ENCODE measurements around the gene CENPI. TPM values are rescaled to one million over a fixed set of nuclear protein-coding genes. Genes with fewer than 3 reads are reported as not detected.

CENPI gene
- polyA plus RNA-seq, 1 donor (not counting 4 experiments of a cell fraction or from before 2014, with no cell fraction given): 10.5 TPM

- FAIRE-seq (no peak), DNase-seq (ENCODE audit: low read depth, low spot score) (no peak)
- H3K79me2 ChIP-seq (ENCODE audit: control insufficient read depth, insufficient read depth, low read length): no peaks in the 10 kb centered on the region
- no peak overlapping the region for H3K4me2 ChIP-seq (ENCODE audit: control insufficient read depth, extremely low read depth, insufficient read depth, low read depth, low read length)
- TF ChIP-seq CTCF (optimal IDR thresholded peaks at IDR 0.05 in 1 of 3, IDR thresholded peaks at IDR 0.05 in 1 of 3, conservative IDR thresholded peaks at IDR 0.05 in 1 of 3; ENCODE audit: extremely low read depth in 1 of 3, insufficient read depth in 2 of 3, low read length in 3 of 3) (no peak), EZH2 (IDR thresholded peaks at IDR 0.05; ENCODE audit: low read length) (no peak)
- no peaks in the 10 kb centered on the region for H3K9me1 ChIP-seq (ENCODE audit: control insufficient read depth, extremely low read depth, insufficient read depth, low read length)
- H3K9ac ChIP-seq (ENCODE audit: control insufficient read depth, extremely low read depth, insufficient read depth, low read length): no peak overlapping the region
- H3K4me1 ChIP-seq (ENCODE audit: control insufficient read depth, extremely low read depth, insufficient read depth, low read length): peaks cover 6% of the 10 kb centered on the region
- H3K27me3 ChIP-seq (ENCODE audit: control insufficient read depth, extremely low read depth, insufficient read depth, low read length): no peaks in the 10 kb centered on the region
- H3K4me3 ChIP-seq (ENCODE audit: control insufficient read depth in 2 of 3, extremely low read depth in 1 of 3, insufficient read depth in 2 of 3, low read depth in 1 of 3, low read length in 3 of 3): no peak overlapping the region
- H4K20me1 ChIP-seq (ENCODE audit: control insufficient read depth, extremely low read depth, insufficient read depth, low read length): no peaks in the 10 kb centered on the region
- no peak overlapping the region for H3K27ac ChIP-seq (ENCODE audit: control insufficient read depth, insufficient read depth, low read length)
- no peaks in the 10 kb centered on the region for H3K36me3 ChIP-seq (ENCODE audit: control insufficient read depth in 2 of 2, extremely low read depth in 1 of 2, insufficient read depth in 2 of 2, low read length in 2 of 2)
- dilution Hi-C loops (cut with MboI; ENCODE audit: extremely low pct_ligation_motif_present, low sequenced_read_pairs): no loop called here
- no peaks in the 10 kb centered on the region for H3K9me3 ChIP-seq (ENCODE audit: control insufficient read depth, low read depth, low read length)
- H2AFZ ChIP-seq (ENCODE audit: control insufficient read depth, low read length): no peak overlapping the region
Observed at GRCh38 chrX:101136235-101136634, 38.2 kb downstream of the CENPI start.

Other genes with a start within 250 kb of the CENPI start
- not detected in 3 replicates for gene NOX1, start 223.8 kb upstream of the CENPI start, polyA plus RNA-seq
- 0.26 to 0.31 TPM (median 0.28 TPM) in 3 replicates for gene XKRX, start 169.3 kb upstream of the CENPI start, polyA plus RNA-seq
- not detected in 3 replicates for gene ARL13A, start 128.5 kb upstream of the CENPI start, polyA plus RNA-seq
- 7.4 to 15.4 TPM (median 12.1 TPM) in 3 replicates for gene TRMT2B, start 46.1 kb upstream of the CENPI start, polyA plus RNA-seq
- gene TMEM35A, start 19.3 kb upstream of the CENPI start, polyA plus RNA-seq: 0.03 to 0.09 TPM in 2 of 3 replicates, not detected in the other
- 0.02 to 0.08 TPM (median 0.05 TPM) in 3 replicates for gene DRP2, start 121.6 kb downstream of the CENPI start, polyA plus RNA-seq
- 0.06 to 0.26 TPM (median 0.13 TPM) in 3 replicates for gene TAF7L, start 193.1 kb downstream of the CENPI start, polyA plus RNA-seq

Measured in keratinocyte (primary cell).